HFFc6 (cell line): ENCODE results near the gene VSTM1. TPM values are rescaled to one million over a fixed set of nuclear protein-coding genes. Genes with fewer than 3 reads are reported as not detected.

Source experiments
- DNase-seq: peaks from one replicate; pipeline ENCODE4 v3.0.0-alpha.2; 2018
- H3K27ac Mint-ChIP-seq: 2 replicates; pipeline ENCODE4 v1.8.0; 2020; ENCODE audit warnings: mild to moderate bottlenecking, mixed read lengths
- H3K27me3 Mint-ChIP-seq: 2 replicates; pipeline ENCODE4 v1.8.0; 2021; ENCODE audit warnings: mild to moderate bottlenecking, moderate library complexity, mixed read lengths; ENCODE audit not compliant: insufficient read depth
- H3K36me3 Mint-ChIP-seq: 2 replicates; pipeline ENCODE4 v1.8.0; 2021; ENCODE audit warnings: low read depth, mixed read lengths
- H3K4me1 Mint-ChIP-seq: 2 replicates; pipeline ENCODE4 v1.8.0; 2020; ENCODE audit warnings: low read depth, mixed read lengths
- H3K4me3 Mint-ChIP-seq: 2 replicates; pipeline ENCODE4 v1.8.0; 2020; ENCODE audit warnings: mild to moderate bottlenecking, moderate library complexity, mixed read lengths
- H3K9me3 Mint-ChIP-seq: 2 replicates; pipeline ENCODE4 v1.8.0; 2020; ENCODE audit warnings: mild to moderate bottlenecking, mixed read lengths
- total RNA-seq, 6 experiments: library from RNA; stranded (reverse); fragmentation: NEBNext Ultra II Directional; extraction: Animal tissue kit (Norgen Biotek cat#: 25700); gene quantifications; 2 replicates in 1 of 6; 3 replicates in 5 of 6; pipeline ENCODE4 v1.2.3, GENCODE V29; 2021
- TF ChIP-seq, protein P1 (sequence below): fragments of 200-600 bp; sonication (generic); IDR thresholded peaks from 2 replicates; pipeline ENCODE4 v1.5.0; 2021; ENCODE audit warnings: antibody characterized with exemption, mild to moderate bottlenecking

Gene VSTM1
- total RNA-seq, 6 experiments from 2014 or later, result 1.5 to 2.0 (median 1.8) TPM; not detected in 2

DNA sequence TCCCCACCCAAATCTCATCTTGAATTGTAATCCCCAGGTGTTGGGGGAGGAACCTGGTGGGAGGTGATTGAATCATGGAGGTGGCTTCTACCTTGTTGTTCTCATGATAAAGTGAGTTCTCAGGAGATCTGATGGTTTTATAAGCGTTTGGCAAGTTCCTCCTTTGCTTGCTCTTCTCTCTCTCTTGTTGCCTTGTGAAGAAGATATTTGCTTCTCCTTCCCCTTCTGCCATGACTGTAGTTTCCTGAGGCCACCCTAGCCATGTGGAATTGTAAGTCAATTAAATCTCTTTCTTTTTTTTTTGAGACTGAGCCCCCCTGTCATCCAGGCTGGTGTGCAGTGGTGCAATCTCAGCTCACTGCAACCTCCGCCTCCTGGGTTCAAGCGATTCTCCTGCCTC lies 34.4 kb downstream of the VSTM1 start:
- Mint-ChIP-seq H3K9me3 (no peaks in the 10 kb centered on the region), H3K27me3 (peaks cover 2% of the 10 kb centered on the region; the same call in 1 of the 2 replicates), H3K4me3 (no peak overlapping the region), H3K27ac (no peak overlapping the region), H3K4me1 (peaks cover 17% of the 10 kb centered on the region), H3K36me3 (no peaks in the 10 kb centered on the region)
- TF ChIP-seq, protein P1, sequence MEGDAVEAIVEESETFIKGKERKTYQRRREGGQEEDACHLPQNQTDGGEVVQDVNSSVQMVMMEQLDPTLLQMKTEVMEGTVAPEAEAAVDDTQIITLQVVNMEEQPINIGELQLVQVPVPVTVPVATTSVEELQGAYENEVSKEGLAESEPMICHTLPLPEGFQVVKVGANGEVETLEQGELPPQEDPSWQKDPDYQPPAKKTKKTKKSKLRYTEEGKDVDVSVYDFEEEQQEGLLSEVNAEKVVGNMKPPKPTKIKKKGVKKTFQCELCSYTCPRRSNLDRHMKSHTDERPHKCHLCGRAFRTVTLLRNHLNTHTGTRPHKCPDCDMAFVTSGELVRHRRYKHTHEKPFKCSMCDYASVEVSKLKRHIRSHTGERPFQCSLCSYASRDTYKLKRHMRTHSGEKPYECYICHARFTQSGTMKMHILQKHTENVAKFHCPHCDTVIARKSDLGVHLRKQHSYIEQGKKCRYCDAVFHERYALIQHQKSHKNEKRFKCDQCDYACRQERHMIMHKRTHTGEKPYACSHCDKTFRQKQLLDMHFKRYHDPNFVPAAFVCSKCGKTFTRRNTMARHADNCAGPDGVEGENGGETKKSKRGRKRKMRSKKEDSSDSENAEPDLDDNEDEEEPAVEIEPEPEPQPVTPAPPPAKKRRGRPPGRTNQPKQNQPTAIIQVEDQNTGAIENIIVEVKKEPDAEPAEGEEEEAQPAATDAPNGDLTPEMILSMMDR, result no peak
- no peak for DNase-seq

DNA sequence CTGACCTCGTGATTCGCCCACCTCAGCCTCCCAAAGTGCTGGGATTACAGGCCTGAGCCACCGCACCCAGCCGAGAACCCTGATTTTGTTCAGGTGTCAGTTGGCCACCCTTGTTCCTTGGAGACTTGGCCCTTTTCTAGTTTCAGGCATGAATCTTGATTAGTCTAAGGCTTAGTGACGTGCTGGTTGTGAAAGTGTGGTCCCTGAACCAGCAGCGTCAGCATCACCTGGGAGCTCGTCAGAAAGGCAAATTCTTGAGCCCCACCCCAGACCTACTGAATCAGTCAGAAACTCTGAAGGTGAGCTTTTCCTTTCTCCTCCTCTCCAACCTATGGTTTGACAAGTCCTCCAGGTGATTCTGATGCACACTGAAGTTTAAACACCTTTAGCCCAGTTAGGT lies 37.0 kb downstream of the VSTM1 start:
- Mint-ChIP-seq H3K27ac (no peak overlapping the region), H3K9me3 (no peaks in the 10 kb centered on the region; the same call in 1 of the 2 replicates)
- TF ChIP-seq, protein P1, result no peak

DNA sequence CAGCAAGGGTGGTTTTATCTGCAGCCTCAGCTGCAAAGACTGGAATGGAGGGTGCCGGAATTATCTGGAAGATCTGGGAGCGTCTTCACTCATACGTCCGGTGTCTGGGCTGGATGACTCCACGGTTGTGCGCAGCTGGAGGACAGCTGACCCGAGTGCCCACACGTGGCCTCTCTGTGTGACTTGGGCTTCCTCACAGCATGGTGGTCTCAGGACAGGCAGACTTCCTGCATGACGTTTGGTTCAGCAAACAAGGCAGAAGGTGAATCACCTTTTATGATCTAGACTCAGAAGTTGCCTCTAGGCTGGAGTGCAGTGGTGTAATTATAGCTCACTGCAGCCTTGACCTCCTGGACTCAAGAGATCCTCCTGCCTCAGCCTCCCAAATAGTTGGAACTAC lies 39.0 kb downstream of the VSTM1 start:
- DNase-seq, result no peak
- TF ChIP-seq, protein P1, result no peak
- H3K9me3 Mint-ChIP-seq, result no peaks in the 10 kb centered on the region; the same call in 1 of the 2 replicates
- 0 out of 2 replicates have a peak, but pooled peaks cover 5% of the 10 kb centered on the region for H3K36me3 Mint-ChIP-seq
- peaks cover 43% of the 10 kb centered on the region for H3K4me1 Mint-ChIP-seq
- no peak overlapping the region for H3K27ac Mint-ChIP-seq
- H3K4me3 Mint-ChIP-seq, result no peak overlapping the region
- peaks cover 12% of the 10 kb centered on the region for H3K27me3 Mint-ChIP-seq

More for the DNA sequence above, 37.0 kb downstream of the VSTM1 start:
- Mint-ChIP-seq H3K4me3 (no peak overlapping the region), H3K27me3 (peaks cover 6% of the 10 kb centered on the region), H3K4me1 (peaks cover 43% of the 10 kb centered on the region), H3K36me3 (0 out of 2 replicates have a peak, but pooled peaks cover 1% of the 10 kb centered on the region)
- DNase-seq, result no peak

DNA sequence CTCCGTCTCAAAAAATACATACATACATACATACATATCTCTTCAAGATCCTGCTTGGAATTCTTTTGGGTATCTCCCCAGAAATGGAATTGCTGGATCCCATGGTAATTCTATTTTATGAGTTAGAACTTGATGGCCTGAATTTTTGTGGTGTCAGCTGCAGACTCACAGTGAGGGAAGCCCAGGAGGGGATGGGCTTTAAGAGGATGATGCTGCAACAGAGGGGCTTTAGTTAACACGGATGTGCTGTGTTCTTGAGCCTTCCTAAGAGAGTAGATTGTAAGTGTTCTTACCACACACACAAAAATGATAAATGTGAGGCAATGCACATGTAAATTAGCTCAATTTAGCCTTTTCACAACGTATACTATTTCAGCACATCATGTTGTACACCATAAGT lies 40.5 kb downstream of the VSTM1 start:
- Mint-ChIP-seq H3K4me3 (no peak overlapping the region), H3K36me3 (0 out of 2 replicates have a peak, but pooled peaks cover 5% of the 10 kb centered on the region), H3K9me3 (no peaks in the 10 kb centered on the region; the same call in 1 of the 2 replicates), H3K27me3 (peaks cover 10% of the 10 kb centered on the region), H3K27ac (peak overlapping the region; percentile 42; the same call in 1 of the 2 replicates), H3K4me1 (peaks cover 54% of the 10 kb centered on the region)
- no peak for DNase-seq
- TF ChIP-seq, protein P1, result no peak

DNA sequence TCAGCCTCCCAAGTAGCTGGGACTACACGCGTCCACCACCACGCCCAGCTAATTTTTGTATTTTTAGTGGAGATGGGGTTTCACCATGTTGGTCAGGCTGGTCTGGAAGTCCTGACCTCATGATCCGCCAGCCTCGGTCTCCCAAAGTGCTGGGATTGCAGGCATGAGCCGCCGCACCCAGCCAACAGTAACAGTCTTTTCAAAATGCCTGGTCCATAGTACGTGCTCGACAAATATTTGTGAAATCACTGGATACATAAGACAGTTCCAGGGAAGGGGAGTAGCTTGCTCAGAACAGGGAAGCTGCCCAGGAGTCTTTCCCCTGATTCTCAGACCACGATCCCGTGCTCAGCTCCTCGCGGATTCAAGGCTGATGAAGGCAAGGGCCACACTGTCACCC lies 41.8 kb downstream of the VSTM1 start:
- Mint-ChIP-seq H3K9me3 (peaks cover 5% of the 10 kb centered on the region; the same call in 1 of the 2 replicates), H3K4me1 (peaks cover 63% of the 10 kb centered on the region), H3K36me3 (peaks cover 9% of the 10 kb centered on the region; the same call in 1 of the 2 replicates), H3K4me3 (no peak overlapping the region), H3K27me3 (peaks cover 10% of the 10 kb centered on the region), H3K27ac (peak overlapping the region; percentile 11; the same call in 1 of the 2 replicates)
- DNase-seq, result no peak
- TF ChIP-seq, protein P1, result no peak
